HepG2 (cell line): ENCODE results near the gene FNDC10. TPM values are rescaled to one million over a fixed set of nuclear protein-coding genes. Genes with fewer than 3 reads are reported as not detected.
A peak's percentile ranks its signal among the peaks of the same experiment; 100 is the strongest.

Experiments used
- DPF2 ChIP-seq: sonication (generic); formaldehyde crosslinking; IDR thresholded peaks from 2 replicates; pipeline ENCODE4 v1.4.0; 2020; ENCODE audit warnings: mild to moderate bottlenecking, low read depth, missing genetic modification reagents, borderline replicate concordance
- HOXA3 ChIP-seq: sonication (generic); formaldehyde crosslinking; IDR thresholded peaks from 2 replicates; pipeline ENCODE4 v1.5.0; 2020; ENCODE audit warnings: missing genetic modification reagents
- KIAA2018 ChIP-seq: sonication (generic); formaldehyde crosslinking; IDR thresholded peaks from 2 replicates; pipeline ENCODE4 v1.5.0; 2020; ENCODE audit warnings: mild to moderate bottlenecking, missing genetic modification reagents, borderline replicate concordance
- PAXIP1 ChIP-seq: sonication (generic); formaldehyde crosslinking; conservative IDR thresholded peaks from 2 replicates; pipeline ENCODE4 v1.4.0; 2020; ENCODE audit warnings: mild to moderate bottlenecking, missing genetic modification reagents, moderate library complexity
- RARG ChIP-seq: sonication (generic); formaldehyde crosslinking; IDR thresholded peaks from 2 replicates; pipeline ENCODE4 v1.4.0; 2020; ENCODE audit warnings: low read depth, mild to moderate bottlenecking, missing genetic modification reagents
- RFXAP ChIP-seq: sonication (generic); formaldehyde crosslinking; IDR thresholded peaks from 2 replicates; pipeline ENCODE4 v1.4.0; 2020; ENCODE audit warnings: missing genetic modification reagents, borderline replicate concordance
- SIX4 ChIP-seq: sonication (generic); formaldehyde crosslinking; IDR thresholded peaks from 2 replicates; pipeline ENCODE4 v1.4.0; 2020; ENCODE audit warnings: missing genetic modification reagents
- SPEN ChIP-seq: sonication (generic); formaldehyde crosslinking; IDR thresholded peaks from 2 replicates; pipeline ENCODE4 v1.5.1; 2020; ENCODE audit warnings: low read depth, mild to moderate bottlenecking, missing genetic modification reagents
- YEATS4 ChIP-seq: sonication (generic); formaldehyde crosslinking; IDR thresholded peaks from 2 replicates; pipeline ENCODE4 v1.4.0; 2020; ENCODE audit warnings: missing genetic modification reagents, borderline replicate concordance
- YY1 ChIP-seq: IDR thresholded peaks from 2 replicates; pipeline ENCODE4 v1.6.1; 2011; ENCODE audit warnings: low read length, low read depth, moderate library complexity, mild to moderate bottlenecking; ENCODE audit not compliant: insufficient read depth, insufficient replicate concordance
- ZKSCAN1 ChIP-seq: fragments of 150-350 bp; IDR thresholded peaks from 2 replicates; pipeline ENCODE4 v1.6.1; 2014; ENCODE audit warnings: low read length
- ZNF292 ChIP-seq: sonication (generic); formaldehyde crosslinking; IDR thresholded peaks from 2 replicates; pipeline ENCODE4 v1.8.1; 2022; ENCODE audit warnings: mild to moderate bottlenecking, low read depth, missing genetic modification reagents, borderline replicate concordance
- ZNF430 ChIP-seq: sonication (generic); formaldehyde crosslinking; IDR thresholded peaks from 2 replicates; pipeline ENCODE4 v1.9.0; 2021; ENCODE audit warnings: mild to moderate bottlenecking, missing genetic modification reagents
- ZNF577 ChIP-seq: sonication (generic); formaldehyde crosslinking; IDR thresholded peaks from 2 replicates; pipeline ENCODE4 v1.4.0; 2020; ENCODE audit warnings: mild to moderate bottlenecking, low read depth, missing genetic modification reagents, borderline replicate concordance
- ZNF780A ChIP-seq: sonication (generic); formaldehyde crosslinking; IDR thresholded peaks from 2 replicates; pipeline ENCODE4 v1.8.0; 2022; ENCODE audit warnings: mild to moderate bottlenecking, missing genetic modification reagents, moderate library complexity
- ZNF839 ChIP-seq: sonication (generic); formaldehyde crosslinking; IDR thresholded peaks from 2 replicates; pipeline ENCODE4 v1.4.0; 2020; ENCODE audit warnings: missing genetic modification reagents, mild to moderate bottlenecking, borderline replicate concordance
- ZNF879 ChIP-seq: sonication (generic); formaldehyde crosslinking; IDR thresholded peaks from 2 replicates; pipeline ENCODE4 v1.8.1; 2023; ENCODE audit warnings: missing genetic modification reagents
- ZSCAN29 ChIP-seq: sonication (generic); formaldehyde crosslinking; conservative IDR thresholded peaks from 2 replicates; pipeline ENCODE4 v1.4.0; 2020; ENCODE audit warnings: mild to moderate bottlenecking, missing genetic modification reagents
- polyA plus RNA-seq, 8 experiments: library from polyadenylated mRNA; depleted of rRNA in 3 of 8; stranded (reverse) in 7 of 8; unstranded in 1 of 8; fragments of >200 nt; fragmentation: Illumina TruSeq in 4 of 8; extraction: Trizol in 4 of 8; gene quantifications; 2 replicates each; pipeline versions ENCODE4 v1.2.1 to v1.2.3, GENCODE V29; 2011 to 2016; ENCODE audit warnings: low read depth in 4 of 8, missing spikeins in 1 of 8, mixed read lengths in 1 of 8; ENCODE audit not compliant: insufficient read depth in 1 of 8
- total RNA-seq, 5 experiments: library from RNA; depleted of rRNA; stranded (reverse); fragments of >200 nt; fragmentation: Illumina TruSeq; extraction: Trizol; gene quantifications; 2 replicates each; pipeline ENCODE4 v1.2.3, GENCODE V29; 2016; ENCODE audit warnings: low read depth in 1 of 5

The FNDC10 gene
- total and polyA plus RNA-seq, 2 of the 13 experiments (the other 11 are each of a cell fraction or from before 2014, with no cell fraction given) = 2.2 to 2.5 TPM

- TF ChIP-seq KIAA2018 (CRISPR knock-in tag) (no peak), ZNF879 (no peak), ZKSCAN1 (no peak), RFXAP (no peak), YEATS4 (CRISPR knock-in tag) (peak; percentile 13; the same call in 1 of the 2 replicates), SPEN (CRISPR knock-in tag) (peak; percentile 54; the same call in 1 of the 2 replicates), YY1 (no peak), ZSCAN29 (CRISPR knock-in tag) (no peak), ZNF780A (CRISPR knock-in tag) (no peak), ZNF292 (CRISPR knock-in tag) (no peak; the same call in 1 of the 2 replicates), ZNF839 (CRISPR knock-in tag) (no peak), SIX4 (CRISPR knock-in tag) (no peak), RARG (no peak), ZNF430 (CRISPR knock-in tag) (no peak), PAXIP1 (CRISPR knock-in tag) (peak; percentile 26; the same call in 1 of the 2 replicates), ZNF577 (CRISPR knock-in tag) (no peak), DPF2 (CRISPR knock-in tag) (no peak), HOXA3 (CRISPR knock-in tag) (peak; percentile 0; the same call in 1 of the 2 replicates)
Observed at GRCh38 chr1:1614204-1614953, 14.4 kb upstream of the FNDC10 start (continued).
